ENCODE data around the gene HMG20B.

DNA sequence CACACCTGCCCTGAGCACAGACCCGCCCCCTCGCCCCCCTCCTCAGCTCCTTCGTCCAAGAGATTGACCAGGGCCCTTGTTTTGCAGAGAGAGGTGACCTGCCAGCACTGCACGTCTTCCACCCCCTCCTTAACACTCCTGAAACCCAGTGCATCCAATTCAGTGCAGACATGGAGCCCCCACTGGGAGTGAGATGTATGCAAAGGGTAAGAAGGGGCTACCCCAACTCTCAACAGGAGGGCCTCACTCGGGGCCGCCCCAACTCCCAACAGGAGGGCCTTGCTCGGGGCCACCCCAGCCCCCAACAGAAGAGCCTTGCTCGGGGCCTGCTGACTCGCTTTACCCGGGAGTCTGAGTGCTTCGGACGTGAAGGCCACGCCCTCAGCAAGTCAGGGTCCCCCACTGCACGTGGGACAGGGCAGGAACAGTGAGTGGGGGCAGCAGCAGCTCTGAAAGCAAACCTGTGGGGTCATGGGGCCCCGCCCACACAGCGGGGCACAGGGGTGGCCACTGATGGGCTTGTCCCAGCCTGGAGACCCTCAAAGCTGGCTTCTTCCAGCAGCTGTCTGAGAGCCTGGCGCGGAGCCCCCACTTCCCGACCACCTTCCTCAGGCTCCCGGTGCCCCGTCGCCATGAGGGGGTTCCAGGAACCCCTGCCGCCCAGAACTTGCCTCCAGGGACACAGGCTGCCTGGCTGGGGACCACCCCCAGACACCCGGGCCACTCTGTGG is 48.2 kb downstream of the HMG20B start:
- TF ChIP-seq, protein P1, sequence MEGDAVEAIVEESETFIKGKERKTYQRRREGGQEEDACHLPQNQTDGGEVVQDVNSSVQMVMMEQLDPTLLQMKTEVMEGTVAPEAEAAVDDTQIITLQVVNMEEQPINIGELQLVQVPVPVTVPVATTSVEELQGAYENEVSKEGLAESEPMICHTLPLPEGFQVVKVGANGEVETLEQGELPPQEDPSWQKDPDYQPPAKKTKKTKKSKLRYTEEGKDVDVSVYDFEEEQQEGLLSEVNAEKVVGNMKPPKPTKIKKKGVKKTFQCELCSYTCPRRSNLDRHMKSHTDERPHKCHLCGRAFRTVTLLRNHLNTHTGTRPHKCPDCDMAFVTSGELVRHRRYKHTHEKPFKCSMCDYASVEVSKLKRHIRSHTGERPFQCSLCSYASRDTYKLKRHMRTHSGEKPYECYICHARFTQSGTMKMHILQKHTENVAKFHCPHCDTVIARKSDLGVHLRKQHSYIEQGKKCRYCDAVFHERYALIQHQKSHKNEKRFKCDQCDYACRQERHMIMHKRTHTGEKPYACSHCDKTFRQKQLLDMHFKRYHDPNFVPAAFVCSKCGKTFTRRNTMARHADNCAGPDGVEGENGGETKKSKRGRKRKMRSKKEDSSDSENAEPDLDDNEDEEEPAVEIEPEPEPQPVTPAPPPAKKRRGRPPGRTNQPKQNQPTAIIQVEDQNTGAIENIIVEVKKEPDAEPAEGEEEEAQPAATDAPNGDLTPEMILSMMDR (IDR thresholded peaks at IDR 0.05), result no peak
- no peak for TF ChIP-seq POLR2AphosphoS5 (IDR thresholded peaks at IDR 0.05)
- no peak for TF ChIP-seq POLR2A (IDR thresholded peaks at IDR 0.05)
